HepG2 (cell line): Measurements from ENCODE around the gene RPL23. TPM values are rescaled to one million over a fixed set of nuclear protein-coding genes. Genes with fewer than 3 reads are reported as not detected.

Source experiments
- DNMT3B ChIP-seq: conservative IDR thresholded peaks from 2 replicates; pipeline ENCODE4 v1.6.1; 2016; ENCODE audit warnings: missing biosample characterization, control low read depth
- HNRNPH1 ChIP-seq: fragments of 200-400 bp; formaldehyde crosslinking; optimal IDR thresholded peaks from 2 replicates; pipeline ENCODE3; 2017; ENCODE audit warnings: mild to moderate bottlenecking, low read depth, low read length
- HNRNPLL ChIP-seq: fragments of 200-400 bp; formaldehyde crosslinking; IDR thresholded peaks from 2 replicates; pipeline ENCODE4 v1.6.1; 2017; ENCODE audit warnings: mild to moderate bottlenecking, low read depth, low read length; ENCODE audit not compliant: poor library complexity, severe bottlenecking
- MAFK ChIP-seq, 2 experiments: IDR thresholded peaks in 1 of 2; conservative IDR thresholded peaks in 1 of 2; 2 replicates each; pipeline ENCODE4 v1.6.1; 2011; ENCODE audit warnings: improper control_type of control experiment in 2 of 2, low read length in 2 of 2
- PAX8 ChIP-seq: sonication (generic); formaldehyde crosslinking; IDR thresholded peaks from 2 replicates; pipeline ENCODE4 v1.8.0; 2022; ENCODE audit warnings: mild to moderate bottlenecking, missing genetic modification reagents, borderline replicate concordance
- PHF21A ChIP-seq: sonication (generic); formaldehyde crosslinking; IDR thresholded peaks from 2 replicates; pipeline ENCODE4 v1.5.0; 2020; ENCODE audit warnings: mild to moderate bottlenecking, missing genetic modification reagents
- PLRG1 ChIP-seq: fragments of 450-650 bp; conservative IDR thresholded peaks from 2 replicates; pipeline ENCODE4 v1.6.1; 2016
- PRMT3 ChIP-seq: sonication (generic); formaldehyde crosslinking; IDR thresholded peaks from 2 replicates; pipeline ENCODE4 v1.8.1; 2022; ENCODE audit warnings: low read depth, mild to moderate bottlenecking, moderate library complexity, missing genetic modification reagents, borderline replicate concordance
- PRPF4 ChIP-seq: fragments of 200-400 bp; formaldehyde crosslinking; IDR thresholded peaks from 2 replicates; pipeline ENCODE4 v1.6.1; 2016; ENCODE audit warnings: low read length, low read depth; ENCODE audit not compliant: poor library complexity, severe bottlenecking
- SCMH1 ChIP-seq: sonication (generic); formaldehyde crosslinking; IDR thresholded peaks from 2 replicates; pipeline ENCODE4 v1.9.0; 2021; ENCODE audit warnings: missing genetic modification reagents, mild to moderate bottlenecking, borderline replicate concordance
- SMAD3 ChIP-seq: sonication (generic); formaldehyde crosslinking; IDR thresholded peaks from 2 replicates; pipeline ENCODE4 v1.4.0; 2020; ENCODE audit warnings: missing genetic modification reagents
- SMC3 ChIP-seq: IDR thresholded peaks from 2 replicates; pipeline ENCODE4 v1.6.1; 2011; ENCODE audit warnings: low read length, improper control_type of control experiment
- ZBTB7A ChIP-seq: sonication (generic); formaldehyde crosslinking; IDR thresholded peaks from 2 replicates; pipeline ENCODE4 v1.8.0; 2022; ENCODE audit warnings: mild to moderate bottlenecking, missing genetic modification reagents
- ZIK1 ChIP-seq: sonication (generic); formaldehyde crosslinking; IDR thresholded peaks from 2 replicates; pipeline ENCODE4 v1.5.0; 2020; ENCODE audit warnings: mild to moderate bottlenecking, low read depth, missing genetic modification reagents, borderline replicate concordance
- ZNF484 ChIP-seq: sonication (generic); formaldehyde crosslinking; IDR thresholded peaks from 2 replicates; pipeline ENCODE4 v1.5.1; 2020; ENCODE audit warnings: mild to moderate bottlenecking, low read depth, missing genetic modification reagents, borderline replicate concordance
- ZNF556 ChIP-seq: sonication (generic); formaldehyde crosslinking; IDR thresholded peaks from 2 replicates; pipeline ENCODE4 v1.4.0; 2020; ENCODE audit warnings: mild to moderate bottlenecking, missing genetic modification reagents, borderline replicate concordance
- ZNF646 ChIP-seq: sonication (generic); formaldehyde crosslinking; IDR thresholded peaks from 2 replicates; pipeline ENCODE4 v1.9.0; 2021; ENCODE audit warnings: mild to moderate bottlenecking, missing genetic modification reagents
- ZNF770 ChIP-seq: sonication (generic); formaldehyde crosslinking; IDR thresholded peaks from 2 replicates; pipeline ENCODE4 v1.5.0; 2020; ENCODE audit warnings: mild to moderate bottlenecking, missing genetic modification reagents
- polyA plus RNA-seq, 8 experiments: library from polyadenylated mRNA; depleted of rRNA in 3 of 8; stranded (reverse) in 7 of 8; unstranded in 1 of 8; fragments of >200 nt; fragmentation: Illumina TruSeq in 4 of 8; extraction: Trizol in 4 of 8; gene quantifications; 2 replicates each; pipeline versions ENCODE4 v1.2.1 to v1.2.3, GENCODE V29; 2011 to 2016; ENCODE audit warnings: low read depth in 4 of 8, missing spikeins in 1 of 8, mixed read lengths in 1 of 8; ENCODE audit not compliant: insufficient read depth in 1 of 8
- total RNA-seq, 5 experiments: library from RNA; depleted of rRNA; stranded (reverse); fragments of >200 nt; fragmentation: Illumina TruSeq; extraction: Trizol; gene quantifications; 2 replicates each; pipeline ENCODE4 v1.2.3, GENCODE V29; 2016; ENCODE audit warnings: low read depth in 1 of 5
- TF ChIP-seq, protein P1 (sequence below): sonication (generic); formaldehyde crosslinking; IDR thresholded peaks from 2 replicates; pipeline ENCODE4 v1.4.0; 2020; ENCODE audit warnings: missing genetic modification reagents

Gene RPL23
- total and polyA plus RNA-seq, 2 of the 13 experiments (the other 11 are each of a cell fraction or from before 2014, with no cell fraction given), result 2,790 to 4,860 TPM

GRCh38 chr17:38799501-38800236, 53.9 kb downstream of the RPL23 start, which contains the start of gene PIP4K2B (continued):
- TF ChIP-seq, protein P1, sequence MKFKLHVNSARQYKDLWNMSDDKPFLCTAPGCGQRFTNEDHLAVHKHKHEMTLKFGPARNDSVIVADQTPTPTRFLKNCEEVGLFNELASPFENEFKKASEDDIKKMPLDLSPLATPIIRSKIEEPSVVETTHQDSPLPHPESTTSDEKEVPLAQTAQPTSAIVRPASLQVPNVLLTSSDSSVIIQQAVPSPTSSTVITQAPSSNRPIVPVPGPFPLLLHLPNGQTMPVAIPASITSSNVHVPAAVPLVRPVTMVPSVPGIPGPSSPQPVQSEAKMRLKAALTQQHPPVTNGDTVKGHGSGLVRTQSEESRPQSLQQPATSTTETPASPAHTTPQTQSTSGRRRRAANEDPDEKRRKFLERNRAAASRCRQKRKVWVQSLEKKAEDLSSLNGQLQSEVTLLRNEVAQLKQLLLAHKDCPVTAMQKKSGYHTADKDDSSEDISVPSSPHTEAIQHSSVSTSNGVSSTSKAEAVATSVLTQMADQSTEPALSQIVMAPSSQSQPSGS (CRISPR knock-in tag), result peak; percentile 70; the same call in 1 of the 2 replicates
- peak; percentile 86 for TF ChIP-seq DNMT3B
- TF ChIP-seq ZNF484 (CRISPR knock-in tag), result no peak
- TF ChIP-seq ZBTB7A (CRISPR knock-in tag), result 0 out of 2 replicates have a peak, but pooled peaks have one; percentile 19
- no peak for TF ChIP-seq PRPF4
- no peak; the same call in 1 of the 2 replicates for TF ChIP-seq SMC3
- no peak for TF ChIP-seq ZNF646
- TF ChIP-seq HNRNPH1, result peak; percentile 76
- TF ChIP-seq SMAD3 (CRISPR knock-in tag), result peak; percentile 73
- TF ChIP-seq ZNF770, result peak; percentile 54
- TF ChIP-seq PAX8 (CRISPR knock-in tag), result no peak
- peak; percentile 81; the same call in 1 of the 2 replicates for TF ChIP-seq ZNF556 (CRISPR knock-in tag)
- TF ChIP-seq ZIK1 (CRISPR knock-in tag), result no peak; the same call in 1 of the 2 replicates
- TF ChIP-seq HNRNPLL, result peak; percentile 67
- no peak for TF ChIP-seq SCMH1 (CRISPR knock-in tag)
- no peak for TF ChIP-seq PRMT3
- no peak for TF ChIP-seq PLRG1
- TF ChIP-seq MAFK (conservative IDR thresholded peaks at IDR 0.05 in 1 of 2, IDR thresholded peaks at IDR 0.05 in 1 of 2; ENCODE audit: low read length in 2 of 2), result no peak
- TF ChIP-seq PHF21A (CRISPR knock-in tag), result peak; percentile 85; the same call in 1 of the 2 replicates
